ENCODE results near the gene NUBP2.

The NUBP2 gene

DNA sequence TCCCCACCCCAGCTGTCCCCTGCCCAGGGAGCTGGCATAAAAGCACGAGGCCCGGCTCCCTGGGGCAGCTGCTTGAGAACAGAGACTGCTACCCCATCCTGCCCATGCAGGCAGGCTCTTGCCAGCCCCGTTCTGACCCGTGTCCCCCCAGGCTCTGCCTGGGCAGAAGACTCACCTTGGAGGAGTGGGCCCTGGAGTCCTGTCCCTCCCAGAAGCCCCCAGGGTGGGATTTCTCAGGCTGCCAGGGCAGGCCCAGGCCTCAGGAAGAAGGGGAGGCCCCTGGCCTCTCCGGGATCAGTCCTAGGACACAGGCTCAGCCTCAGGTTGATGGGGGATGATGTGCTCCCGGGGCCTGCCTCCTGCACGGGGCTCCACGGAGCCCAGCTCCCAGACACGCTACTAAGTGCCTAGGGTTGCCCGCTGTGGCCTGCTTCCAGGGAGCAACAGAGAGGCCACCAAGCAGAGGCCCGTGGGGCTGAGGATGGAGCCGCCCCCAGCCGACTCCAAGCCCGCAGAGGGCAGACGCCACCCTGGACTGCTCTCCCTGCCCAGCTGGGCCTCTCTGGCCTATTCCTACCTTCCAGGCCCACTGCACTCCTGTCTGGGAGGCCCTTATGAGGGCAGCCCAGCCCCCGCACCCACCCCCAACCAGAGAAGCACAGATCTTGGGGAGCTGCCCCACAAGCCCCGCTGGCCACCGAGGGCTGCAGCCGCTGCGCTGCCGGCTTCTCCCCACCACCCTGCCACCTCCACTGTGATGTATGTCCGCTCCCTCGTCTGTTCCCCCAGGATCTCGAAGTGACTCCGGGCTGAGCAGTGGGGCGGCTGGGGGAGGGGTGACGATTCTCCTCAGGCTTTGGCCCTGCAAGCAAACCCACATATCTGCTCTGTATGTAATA lies 13.1 kb upstream of the NUBP2 start:
- no peaks in the 10 kb centered on the region for H3K27me3 ChIP-seq (replicated peaks; ENCODE audit: control insufficient read depth, insufficient read depth, low read length)
- DNase-seq (ENCODE audit: extremely low read depth, insufficient read length) = no peak
- TF ChIP-seq, protein P1, sequence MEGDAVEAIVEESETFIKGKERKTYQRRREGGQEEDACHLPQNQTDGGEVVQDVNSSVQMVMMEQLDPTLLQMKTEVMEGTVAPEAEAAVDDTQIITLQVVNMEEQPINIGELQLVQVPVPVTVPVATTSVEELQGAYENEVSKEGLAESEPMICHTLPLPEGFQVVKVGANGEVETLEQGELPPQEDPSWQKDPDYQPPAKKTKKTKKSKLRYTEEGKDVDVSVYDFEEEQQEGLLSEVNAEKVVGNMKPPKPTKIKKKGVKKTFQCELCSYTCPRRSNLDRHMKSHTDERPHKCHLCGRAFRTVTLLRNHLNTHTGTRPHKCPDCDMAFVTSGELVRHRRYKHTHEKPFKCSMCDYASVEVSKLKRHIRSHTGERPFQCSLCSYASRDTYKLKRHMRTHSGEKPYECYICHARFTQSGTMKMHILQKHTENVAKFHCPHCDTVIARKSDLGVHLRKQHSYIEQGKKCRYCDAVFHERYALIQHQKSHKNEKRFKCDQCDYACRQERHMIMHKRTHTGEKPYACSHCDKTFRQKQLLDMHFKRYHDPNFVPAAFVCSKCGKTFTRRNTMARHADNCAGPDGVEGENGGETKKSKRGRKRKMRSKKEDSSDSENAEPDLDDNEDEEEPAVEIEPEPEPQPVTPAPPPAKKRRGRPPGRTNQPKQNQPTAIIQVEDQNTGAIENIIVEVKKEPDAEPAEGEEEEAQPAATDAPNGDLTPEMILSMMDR (IDR thresholded peaks at IDR 0.05; ENCODE audit: insufficient read depth, low read length, poor library complexity, severe bottlenecking) = no peak
- peaks cover 38% of the 10 kb centered on the region for H3K36me3 ChIP-seq (ENCODE audit: control insufficient read depth, insufficient read depth, low read length)
- peak overlapping the region; percentile 84 for H3K4me3 ChIP-seq (replicated peaks; ENCODE audit: low read depth, low read length)

DNA sequence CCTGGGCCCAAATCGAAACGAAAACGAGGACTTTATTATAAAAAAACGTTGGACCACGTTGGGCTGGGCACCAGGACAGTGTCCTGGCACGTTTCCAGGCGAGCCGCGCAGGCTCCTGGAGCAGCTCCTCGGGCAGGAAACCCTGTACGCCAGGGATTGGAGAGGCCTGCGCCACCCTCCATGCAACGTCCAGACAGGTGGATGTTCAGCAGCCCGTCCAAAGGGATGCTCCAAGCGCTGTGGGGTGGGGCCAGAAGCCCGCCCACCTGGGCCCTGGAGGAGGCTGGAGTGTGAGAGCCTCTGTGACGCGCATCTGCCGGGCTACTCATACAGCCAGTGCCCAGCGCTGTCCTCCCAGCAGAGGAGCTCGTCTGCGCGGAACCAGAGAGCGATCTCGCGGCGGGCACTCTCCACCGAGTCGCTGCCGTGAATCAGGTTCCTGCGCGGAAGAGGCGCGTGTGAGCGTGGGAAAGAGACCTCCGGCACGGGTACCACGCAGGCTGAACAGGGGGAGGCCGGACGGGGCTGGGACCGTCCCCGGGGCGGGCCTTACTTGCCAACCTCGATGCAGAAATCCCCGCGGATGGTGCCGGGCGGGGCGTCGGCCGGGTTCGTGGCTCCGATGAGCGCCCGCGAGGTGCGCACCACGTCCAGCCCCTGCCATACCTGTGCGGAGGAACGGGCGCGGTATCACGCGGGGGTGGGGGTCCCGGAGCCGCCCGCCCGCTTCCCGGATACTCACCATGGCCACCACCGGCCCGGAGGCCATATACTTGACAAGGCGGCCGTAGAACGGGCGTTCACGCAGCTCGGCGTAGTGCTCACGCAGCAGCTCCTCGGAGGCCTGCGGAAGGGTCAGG lies 12.2 kb upstream of the NUBP2 start:
- peaks cover 32% of the 10 kb centered on the region for H3K36me3 ChIP-seq (ENCODE audit: control insufficient read depth, insufficient read depth, low read length)
- H3K4me3 ChIP-seq (replicated peaks; ENCODE audit: low read depth, low read length) = peak overlapping the region; percentile 84

DNA sequence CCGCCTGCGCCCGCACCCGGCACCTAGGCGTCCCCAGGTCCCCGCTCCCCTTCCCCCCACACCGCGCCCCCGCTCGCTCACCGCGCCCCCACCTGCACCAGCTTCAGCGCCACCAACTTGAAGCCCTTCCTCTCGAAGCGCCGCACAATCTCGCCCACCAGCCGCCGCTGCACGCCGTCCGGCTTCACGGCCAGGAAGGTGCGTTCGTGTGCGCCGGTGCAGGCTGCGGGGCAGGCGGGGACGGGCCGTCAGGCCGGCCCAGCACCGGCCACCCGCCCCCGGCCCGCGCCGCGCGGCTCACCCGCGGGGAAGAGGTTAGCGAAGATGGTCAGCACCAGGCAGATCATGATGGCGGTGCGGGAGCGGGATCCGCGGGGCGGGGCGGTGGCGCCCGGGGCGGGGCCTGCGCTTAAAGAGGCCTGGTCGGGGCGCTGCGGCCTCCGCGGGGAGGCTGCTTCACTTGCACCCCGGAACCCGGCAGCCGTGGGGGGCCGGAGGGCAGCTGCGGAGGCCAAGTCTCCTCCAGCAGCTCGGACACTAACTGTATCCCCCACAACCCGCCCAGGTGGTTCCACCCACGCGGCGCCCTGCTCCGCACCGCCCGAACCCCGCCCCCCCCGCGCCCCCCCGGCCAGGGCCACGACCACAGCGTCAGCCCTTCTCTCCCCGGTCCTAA lies 11.4 kb upstream of the NUBP2 start, which contains the start of gene NME3:
NME3 (minus strand) TSS at position 356 of the 676 bp plus-strand sequence; CDS start at position 347, 9 bp downstream.
- peaks cover 29% of the 10 kb centered on the region for H3K36me3 ChIP-seq (ENCODE audit: control insufficient read depth, insufficient read depth, low read length)
- DNase-seq (ENCODE audit: extremely low read depth, insufficient read length) = peak; percentile 86

More for the DNA sequence above, 12.2 kb upstream of the NUBP2 start:
- peak; percentile 67 for DNase-seq (ENCODE audit: extremely low read depth, insufficient read length)
- TF ChIP-seq, protein P1 (IDR thresholded peaks at IDR 0.05; ENCODE audit: insufficient read depth, low read length, poor library complexity, severe bottlenecking) = no peak
- H3K27me3 ChIP-seq (replicated peaks; ENCODE audit: control insufficient read depth, insufficient read depth, low read length) = no peaks in the 10 kb centered on the region

DNA sequence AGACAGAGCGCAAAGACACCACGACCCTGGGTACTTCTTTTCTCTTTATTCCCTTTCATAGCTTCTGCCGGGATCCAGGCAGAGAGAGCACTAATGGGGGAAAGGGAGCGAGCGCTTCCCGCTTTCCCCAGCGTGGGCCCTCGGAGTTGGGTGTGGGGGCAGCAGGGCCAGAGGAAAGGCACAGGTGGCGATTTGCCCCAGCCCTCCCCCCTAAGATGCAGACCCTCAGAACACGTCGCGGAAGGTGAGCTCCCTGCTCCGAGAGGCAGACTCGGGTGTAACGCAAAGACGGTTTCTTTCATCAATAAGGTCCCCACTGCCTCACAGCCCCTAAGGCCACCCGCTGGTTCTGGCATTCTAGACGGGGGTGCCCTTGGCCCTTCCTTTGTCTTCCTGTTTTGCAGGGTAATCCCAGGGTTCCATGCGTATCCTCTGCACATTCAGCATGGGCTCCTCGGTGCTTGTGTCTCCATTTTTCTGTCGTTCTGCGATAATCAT lies 10.8 kb upstream of the NUBP2 start:
- Histone ChIP-seq H3K27me3 (replicated peaks; ENCODE audit: control insufficient read depth, insufficient read depth, low read length) (no peaks in the 10 kb centered on the region), H3K4me3 (replicated peaks; ENCODE audit: low read depth, low read length) (peak overlapping the region; percentile 84), H3K36me3 (ENCODE audit: control insufficient read depth, insufficient read depth, low read length) (peaks cover 33% of the 10 kb centered on the region)
- no peak for DNase-seq (ENCODE audit: extremely low read depth, insufficient read length)
- TF ChIP-seq, protein P1 (IDR thresholded peaks at IDR 0.05; ENCODE audit: insufficient read depth, low read length, poor library complexity, severe bottlenecking) = no peak

More for the DNA sequence above, 11.4 kb upstream of the NUBP2 start, which contains the start of gene NME3:
- Histone ChIP-seq H3K27me3 (replicated peaks; ENCODE audit: control insufficient read depth, insufficient read depth, low read length) (no peaks in the 10 kb centered on the region), H3K4me3 (replicated peaks; ENCODE audit: low read depth, low read length) (peak within 1 kb of the TSS; percentile 84)
- TF ChIP-seq, protein P1 (IDR thresholded peaks at IDR 0.05; ENCODE audit: insufficient read depth, low read length, poor library complexity, severe bottlenecking) = no peak

DNA sequence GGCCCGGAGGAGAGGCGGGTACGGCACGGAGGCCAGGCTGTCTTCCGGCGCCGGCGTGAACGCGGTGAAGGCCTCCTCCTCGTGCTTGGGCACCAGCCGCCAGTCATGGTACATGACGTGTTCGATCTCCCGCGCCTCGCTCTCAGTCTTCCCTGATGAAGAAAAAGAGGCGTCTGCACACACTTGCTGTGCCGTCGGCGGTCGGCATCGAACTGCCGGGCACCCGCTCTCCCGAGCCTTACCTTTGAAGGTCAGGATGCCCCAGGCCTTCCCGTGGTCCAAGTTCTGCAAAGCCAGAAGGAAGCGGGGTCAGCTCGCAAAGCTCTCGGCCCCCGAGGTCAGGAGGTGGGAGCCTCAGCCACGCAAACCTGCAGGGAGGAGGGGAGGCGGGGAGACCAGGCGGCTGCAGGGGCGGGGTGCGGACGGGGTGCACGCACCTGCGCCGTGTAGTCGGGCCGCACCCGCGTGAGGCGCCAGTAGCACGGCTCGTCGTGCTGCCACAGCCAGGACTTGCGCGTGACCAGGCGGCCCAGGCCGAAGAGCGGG lies 10.3 kb upstream of the NUBP2 start, which contains the start of gene EME2:
EME2 (plus strand) TSS at position 449 of the 546 bp plus-strand sequence. CDS start 418 bp downstream, outside the sequence.
- Histone ChIP-seq H3K36me3 (ENCODE audit: control insufficient read depth, insufficient read depth, low read length) (peaks cover 28% of the 10 kb centered on the region), H3K27me3 (replicated peaks; ENCODE audit: control insufficient read depth, insufficient read depth, low read length) (no peaks in the 10 kb centered on the region), H3K4me3 (replicated peaks; ENCODE audit: low read depth, low read length) (peak within 1 kb of the TSS; percentile 84)
- DNase-seq (ENCODE audit: extremely low read depth, insufficient read length) = peak; percentile 55
- TF ChIP-seq, protein P1 (IDR thresholded peaks at IDR 0.05; ENCODE audit: insufficient read depth, low read length, poor library complexity, severe bottlenecking) = no peak
